Type B pancreatic cell (in vitro differentiated cells): ENCODE results near the gene UNCX. TPM values are rescaled to one million over a fixed set of nuclear protein-coding genes. Genes with fewer than 3 reads are reported as not detected.
"Not testable (repeated sequence)": the region's sequence is repeated elsewhere in the genome, so short reads cannot be mapped to it uniquely, and the experiment has no call there.

Experiments used
- DNase-seq: peaks from one replicate; pipeline ENCODE4 v3.0.0; 2021; ENCODE audit warnings: mixed read lengths; ENCODE audit not compliant: unreplicated experiment; ENCODE audit errors: extremely low spot score
- H3K27ac Mint-ChIP-seq: 2 replicates; pipeline ENCODE4 v1.8.0; 2021; ENCODE audit warnings: mild to moderate bottlenecking, mixed read lengths
- H3K27me3 Mint-ChIP-seq: 2 replicates; pipeline ENCODE4 v1.8.0; 2021; ENCODE audit warnings: mixed read lengths
- H3K36me3 Mint-ChIP-seq: 2 replicates; pipeline ENCODE4 v1.8.0; 2021; ENCODE audit warnings: mixed read lengths
- H3K4me1 Mint-ChIP-seq: one replicate; pipeline ENCODE4 v1.8.0; 2021; ENCODE audit warnings: mixed read lengths; ENCODE audit not compliant: unreplicated experiment
- H3K4me3 Mint-ChIP-seq: 2 replicates; pipeline ENCODE4 v1.8.0; 2021; ENCODE audit warnings: mild to moderate bottlenecking, mixed read lengths
- H3K9me3 Mint-ChIP-seq: 2 replicates; pipeline ENCODE4 v1.8.0; 2021; ENCODE audit warnings: mixed read lengths
- total RNA-seq: library from RNA; stranded (reverse); gene quantifications from 2 replicates; pipeline ENCODE4 v1.2.1, GENCODE V29; 2021; ENCODE audit warnings: low replicate concordance
- TF ChIP-seq, protein P1 (sequence below): fragments of 200-600 bp; sonication (generic); conservative IDR thresholded peaks from 2 replicates; pipeline ENCODE4 v1.5.0; 2021; ENCODE audit warnings: antibody characterized with exemption, mild to moderate bottlenecking

Gene UNCX
- total RNA-seq, 1 donor from 2014 or later = 0.48 TPM

DNA sequence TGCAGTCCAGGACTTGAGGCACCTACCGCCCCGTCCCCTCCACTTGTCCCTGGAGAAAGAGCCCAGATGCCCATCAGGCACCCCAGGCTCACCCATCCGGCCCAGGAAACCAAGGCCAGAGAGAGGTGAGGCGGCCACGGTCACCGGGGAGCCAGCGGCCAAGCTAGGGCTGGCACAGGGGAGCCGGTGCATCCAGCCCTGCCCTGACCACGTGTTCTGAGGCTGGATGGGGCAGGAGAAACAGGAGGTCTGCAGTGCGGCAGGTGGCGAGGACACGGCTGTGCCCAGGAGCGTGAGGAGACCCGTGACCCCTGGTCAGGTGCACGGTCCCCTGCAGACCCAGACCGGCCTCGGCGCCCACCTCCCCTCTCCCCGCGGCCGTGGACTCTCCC, 27.6 kb downstream of the UNCX start:
- peaks cover 8% of the 10 kb centered on the region for H3K4me1 Mint-ChIP-seq
- DNase-seq = no peak
- no peak overlapping the region for H3K4me3 Mint-ChIP-seq
- TF ChIP-seq, protein P1, sequence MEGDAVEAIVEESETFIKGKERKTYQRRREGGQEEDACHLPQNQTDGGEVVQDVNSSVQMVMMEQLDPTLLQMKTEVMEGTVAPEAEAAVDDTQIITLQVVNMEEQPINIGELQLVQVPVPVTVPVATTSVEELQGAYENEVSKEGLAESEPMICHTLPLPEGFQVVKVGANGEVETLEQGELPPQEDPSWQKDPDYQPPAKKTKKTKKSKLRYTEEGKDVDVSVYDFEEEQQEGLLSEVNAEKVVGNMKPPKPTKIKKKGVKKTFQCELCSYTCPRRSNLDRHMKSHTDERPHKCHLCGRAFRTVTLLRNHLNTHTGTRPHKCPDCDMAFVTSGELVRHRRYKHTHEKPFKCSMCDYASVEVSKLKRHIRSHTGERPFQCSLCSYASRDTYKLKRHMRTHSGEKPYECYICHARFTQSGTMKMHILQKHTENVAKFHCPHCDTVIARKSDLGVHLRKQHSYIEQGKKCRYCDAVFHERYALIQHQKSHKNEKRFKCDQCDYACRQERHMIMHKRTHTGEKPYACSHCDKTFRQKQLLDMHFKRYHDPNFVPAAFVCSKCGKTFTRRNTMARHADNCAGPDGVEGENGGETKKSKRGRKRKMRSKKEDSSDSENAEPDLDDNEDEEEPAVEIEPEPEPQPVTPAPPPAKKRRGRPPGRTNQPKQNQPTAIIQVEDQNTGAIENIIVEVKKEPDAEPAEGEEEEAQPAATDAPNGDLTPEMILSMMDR = no peak
- H3K9me3 Mint-ChIP-seq = no peaks in the 10 kb centered on the region
- H3K27me3 Mint-ChIP-seq = peaks cover 39% of the 10 kb centered on the region
- no peak overlapping the region for H3K27ac Mint-ChIP-seq
- no peaks in the 10 kb centered on the region for H3K36me3 Mint-ChIP-seq

DNA sequence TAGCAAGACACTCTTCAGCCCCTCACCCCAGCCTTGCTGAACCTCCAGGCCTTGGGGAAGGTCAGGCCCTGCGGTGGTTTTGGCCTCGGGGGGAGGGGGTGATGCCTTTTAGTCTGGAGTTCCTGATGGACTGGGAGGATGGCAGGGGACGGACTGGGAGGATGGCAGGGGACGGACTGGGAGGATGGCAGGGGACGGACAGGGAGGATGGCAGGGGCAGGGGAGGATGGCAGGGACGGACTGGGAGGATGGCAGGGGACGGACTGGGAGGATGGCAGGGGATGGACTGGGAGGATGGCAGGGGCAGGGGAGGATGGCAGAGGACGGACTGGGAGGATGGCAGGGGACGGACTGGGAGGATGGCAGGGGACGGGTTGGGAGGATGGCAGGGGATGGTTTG, 28.4 kb downstream of the UNCX start:
- not testable (repeated sequence) for H3K9me3 Mint-ChIP-seq, DNase-seq, H3K4me3 Mint-ChIP-seq, H3K36me3 Mint-ChIP-seq, H3K4me1 Mint-ChIP-seq, H3K27ac Mint-ChIP-seq
- H3K27me3 Mint-ChIP-seq = peaks cover 42% of the 10 kb centered on the region

DNA sequence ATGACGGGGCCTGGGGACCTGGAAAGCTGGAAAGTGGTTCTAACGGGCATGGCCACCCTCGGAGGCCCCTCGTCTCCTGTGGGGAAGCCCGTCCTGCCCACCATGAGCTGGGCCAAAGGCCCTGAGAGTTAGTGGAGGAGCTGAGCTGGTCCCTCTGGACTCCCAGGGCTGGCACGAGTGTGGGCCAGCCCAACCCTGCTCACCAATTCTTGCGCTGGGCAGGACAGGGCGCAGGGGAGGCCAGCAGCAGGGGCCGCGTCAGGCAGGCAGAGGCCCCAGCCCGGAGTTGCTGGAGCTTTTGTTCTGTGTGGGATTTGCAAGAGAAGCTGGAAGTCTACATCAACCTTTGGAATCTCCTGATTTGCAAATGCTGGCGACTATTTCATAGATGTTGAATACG, 29.8 kb downstream of the UNCX start:
- Mint-ChIP-seq H3K27me3 (peaks cover 42% of the 10 kb centered on the region), H3K9me3 (no peaks in the 10 kb centered on the region), H3K4me3 (no peak overlapping the region), H3K36me3 (no peaks in the 10 kb centered on the region), H3K4me1 (peaks cover 5% of the 10 kb centered on the region), H3K27ac (no peak overlapping the region)
- DNase-seq = no peak
- TF ChIP-seq, protein P1 = no peak

DNA sequence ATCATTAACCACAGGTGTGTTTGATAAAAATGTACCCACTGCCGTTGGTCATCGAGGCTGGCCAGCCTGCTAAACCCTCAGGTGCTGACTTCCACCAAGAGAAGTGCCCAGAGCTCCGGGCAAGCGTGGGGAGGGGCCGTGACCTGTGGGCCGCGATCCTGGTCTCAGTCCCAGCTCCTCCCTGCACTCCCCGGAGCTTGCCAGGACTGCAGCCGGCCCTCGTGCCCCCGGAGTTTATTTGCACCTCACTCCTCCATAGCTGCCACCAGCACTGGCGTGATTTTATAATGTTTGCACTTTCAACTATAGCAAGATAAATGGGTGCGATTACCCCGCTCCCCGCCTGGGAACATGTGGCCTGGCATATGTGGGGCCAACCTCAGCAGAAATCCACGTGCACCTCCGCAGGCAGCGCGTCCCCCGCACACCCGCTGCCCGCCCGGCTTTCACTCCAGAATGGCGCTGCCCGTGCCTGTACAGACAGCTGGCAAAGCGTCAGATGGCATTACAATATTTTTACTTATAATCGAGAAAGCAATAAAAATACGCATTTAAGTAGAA, 30.8 kb downstream of the UNCX start:
- Mint-ChIP-seq H3K27ac (no peak overlapping the region), H3K9me3 (no peaks in the 10 kb centered on the region), H3K27me3 (peaks cover 35% of the 10 kb centered on the region), H3K4me3 (no peak overlapping the region), H3K36me3 (no peaks in the 10 kb centered on the region), H3K4me1 (peaks cover 5% of the 10 kb centered on the region)
- TF ChIP-seq, protein P1 = no peak
- no peak for DNase-seq

DNA sequence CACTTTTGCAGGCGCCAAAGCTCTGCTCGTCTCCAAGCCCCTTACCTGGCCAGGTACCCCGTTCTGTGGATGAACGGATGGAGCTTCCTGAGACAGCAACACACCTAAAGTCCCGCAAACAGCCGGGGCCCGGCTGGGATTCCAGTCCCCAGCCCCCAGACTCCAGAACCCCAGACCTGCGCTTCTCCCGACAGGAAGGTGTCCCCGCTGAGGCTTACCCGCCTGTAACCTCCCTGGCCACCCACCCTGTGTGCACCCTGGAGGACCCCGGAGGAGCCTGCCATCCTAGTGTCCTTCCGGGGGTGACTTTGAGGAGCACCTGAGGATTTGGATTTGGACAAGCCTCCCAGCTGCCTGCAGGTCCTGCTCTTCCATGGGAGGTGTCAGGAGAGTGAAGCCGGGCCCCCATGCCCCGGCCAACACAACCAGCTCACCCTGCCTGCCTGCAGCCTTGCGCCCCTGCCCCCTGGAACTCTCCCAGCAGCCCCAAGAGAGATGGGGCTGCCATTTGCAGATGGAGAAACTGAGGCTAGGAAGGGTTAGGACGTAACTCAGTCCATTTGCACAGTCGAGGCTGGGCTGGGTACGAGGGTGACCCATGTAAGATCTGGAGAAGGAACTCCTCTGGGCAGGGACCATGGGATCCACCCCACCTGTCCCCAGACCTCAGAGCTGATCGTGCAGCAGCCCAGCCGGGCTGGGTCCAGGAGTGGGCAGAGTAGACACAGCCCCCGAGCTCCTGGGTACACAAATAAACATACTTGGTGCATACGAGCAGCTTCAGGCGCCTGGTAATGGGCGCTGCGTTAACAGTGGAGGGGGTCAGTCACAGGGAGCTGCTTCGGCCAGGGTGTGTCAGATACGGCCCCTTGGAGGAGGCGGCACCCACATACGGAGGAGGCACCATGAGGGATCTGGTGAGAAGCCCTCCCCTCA, 31.9 kb downstream of the UNCX start:
- Mint-ChIP-seq H3K9me3 (no peaks in the 10 kb centered on the region), H3K27ac (no peak overlapping the region), H3K4me3 (no peak overlapping the region), H3K36me3 (no peaks in the 10 kb centered on the region), H3K4me1 (peaks cover 12% of the 10 kb centered on the region), H3K27me3 (peaks cover 42% of the 10 kb centered on the region)
- DNase-seq = no peak
- TF ChIP-seq, protein P1 = no peak
